ENCODE measurements around the gene MAPRE2.
A peak's percentile ranks its signal among the peaks of the same experiment; 100 is the strongest.
"Not testable (repeated sequence)": the region's sequence is repeated elsewhere in the genome, so short reads cannot be mapped to it uniquely, and the experiment has no call there.

MAPRE2 gene

DNA sequence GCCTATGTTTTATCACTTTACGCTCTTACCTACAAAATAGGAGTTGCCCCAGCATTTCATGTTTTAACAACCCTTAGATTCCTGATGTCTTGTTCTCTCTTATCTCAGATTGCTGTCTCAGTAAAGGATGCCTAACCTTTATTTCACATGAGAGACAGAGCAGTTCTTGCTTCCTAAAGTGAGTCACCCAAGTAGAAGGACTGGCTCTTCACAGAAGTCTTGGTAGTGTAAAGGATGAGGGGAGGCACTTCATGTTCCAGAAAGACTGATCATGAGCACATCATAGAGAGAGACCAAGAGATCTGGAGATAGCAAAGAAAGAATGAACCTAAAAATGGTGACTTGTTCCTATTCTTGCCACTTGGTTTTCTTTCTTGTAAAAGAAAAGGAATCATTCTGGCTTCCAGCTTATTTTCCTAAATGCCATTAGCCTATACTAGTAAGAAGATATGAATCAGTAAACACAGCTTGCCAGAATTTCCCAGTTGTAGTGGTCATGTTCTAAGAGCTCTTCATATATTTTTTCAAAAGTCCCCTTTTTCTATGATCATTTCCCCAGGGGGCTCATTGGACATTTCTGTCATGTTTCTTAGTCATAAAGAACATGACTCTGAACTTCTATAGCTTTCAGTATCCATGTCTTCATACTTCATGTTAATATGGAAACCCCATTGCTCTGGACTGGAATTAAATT, 54.9 kb downstream of the MAPRE2 start:
- DNase-seq, result no peak

DNA sequence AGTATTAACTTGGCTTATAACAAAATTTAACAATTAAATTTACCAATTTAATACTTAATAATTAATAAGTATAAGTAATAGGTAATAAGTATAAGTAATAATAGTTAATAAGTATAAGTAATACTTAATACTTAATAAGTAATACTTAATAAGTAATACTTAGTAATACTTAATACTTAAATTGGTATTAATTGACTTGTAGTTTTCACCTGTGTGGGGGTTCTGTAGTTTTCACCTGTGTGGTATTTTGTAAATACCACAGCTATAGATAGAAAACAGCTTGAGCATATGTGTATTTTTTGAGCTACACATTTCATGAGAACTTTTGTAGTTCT, 55.4 kb downstream of the MAPRE2 start:
- no peak for DNase-seq

DNA sequence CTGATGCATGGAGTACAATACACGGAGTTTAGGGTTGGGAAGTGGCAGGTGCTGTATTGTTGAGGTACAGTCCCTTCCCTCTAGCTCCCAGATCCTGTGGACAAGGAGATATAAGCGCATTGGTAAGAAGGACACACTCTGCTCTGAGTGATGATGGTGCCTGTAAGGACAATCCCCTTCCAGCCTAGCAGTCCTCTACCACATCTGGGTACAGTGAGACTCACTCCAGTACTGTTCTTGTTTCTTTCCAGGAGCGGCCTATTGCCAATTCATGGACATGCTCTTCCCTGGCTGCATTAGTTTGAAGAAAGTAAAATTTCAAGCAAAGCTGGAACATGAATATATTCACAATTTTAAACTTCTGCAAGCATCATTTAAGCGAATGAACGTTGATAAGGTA, 56.0 kb downstream of the MAPRE2 start:
- DNase-seq, result no peak

DNA sequence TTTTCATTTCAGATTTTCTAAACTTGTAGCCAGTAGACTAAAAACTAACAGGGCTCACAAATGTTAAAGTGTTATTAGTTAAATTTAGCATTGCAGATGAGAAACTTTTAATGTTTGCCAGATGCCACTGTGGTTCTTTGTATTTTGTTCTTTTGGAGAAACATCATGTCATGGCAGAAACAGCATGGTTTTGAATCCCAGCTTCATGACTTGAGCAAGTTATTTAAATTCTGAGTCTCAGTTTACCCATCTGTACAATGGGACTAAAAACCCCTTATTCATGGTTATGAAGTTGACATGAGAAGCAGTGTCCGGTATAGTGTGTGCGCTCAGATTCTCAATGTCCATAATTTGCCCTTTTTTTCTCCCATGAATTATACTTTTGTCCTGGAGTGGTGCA, 56.5 kb downstream of the MAPRE2 start:
- DNase-seq, result no peak

DNA sequence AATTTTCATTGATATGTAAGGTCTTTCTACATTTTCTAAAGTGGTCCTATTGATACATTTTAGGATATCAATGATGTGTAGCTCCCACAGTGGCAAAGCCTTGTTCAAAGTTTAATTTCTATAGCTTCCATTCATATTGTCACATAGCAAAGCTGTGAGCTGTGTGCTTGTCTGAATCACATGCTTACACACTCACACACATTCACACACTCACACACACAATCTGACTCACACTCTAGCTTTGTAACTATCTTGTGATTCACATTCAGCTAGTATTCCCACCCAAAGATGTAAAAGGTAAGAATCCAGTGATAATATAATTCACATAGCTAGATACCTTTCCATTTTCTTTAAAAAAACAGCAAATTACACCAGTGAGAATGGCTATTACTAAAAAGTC, 58.7 kb downstream of the MAPRE2 start:
- DNase-seq, result no peak

DNA sequence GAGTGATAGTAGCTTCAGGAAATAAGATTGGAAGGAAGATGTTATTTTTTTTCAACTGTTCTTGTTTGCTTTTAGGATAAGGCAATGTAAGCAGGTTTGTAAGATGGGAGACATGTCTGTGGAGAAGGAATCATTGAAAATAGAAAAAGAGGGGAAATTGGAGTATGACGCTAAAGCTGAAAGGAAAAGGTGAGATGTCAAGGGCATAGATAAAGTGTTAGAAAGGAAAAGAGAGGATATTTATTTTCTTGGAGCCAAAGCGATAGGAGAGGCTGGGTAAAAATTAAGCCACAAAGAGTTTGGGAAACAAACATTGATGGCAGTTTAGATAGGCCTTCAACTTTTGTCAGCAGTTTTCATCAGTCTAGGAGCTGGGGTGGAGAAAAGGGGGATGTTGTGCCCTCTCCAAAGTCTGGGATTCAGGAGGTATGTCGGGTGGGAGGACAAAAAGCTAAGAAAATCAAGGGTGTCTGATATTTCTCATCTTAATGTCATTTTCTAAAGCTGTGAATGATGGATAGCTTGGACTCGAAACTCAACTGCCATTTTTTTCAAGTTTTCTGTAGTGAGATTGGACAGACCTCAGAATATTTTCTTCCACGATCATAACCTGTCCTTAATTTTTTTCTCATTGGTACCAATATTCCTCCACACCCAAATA, 63.3 kb downstream of the MAPRE2 start:
- DNase-seq, result no peak

DNA sequence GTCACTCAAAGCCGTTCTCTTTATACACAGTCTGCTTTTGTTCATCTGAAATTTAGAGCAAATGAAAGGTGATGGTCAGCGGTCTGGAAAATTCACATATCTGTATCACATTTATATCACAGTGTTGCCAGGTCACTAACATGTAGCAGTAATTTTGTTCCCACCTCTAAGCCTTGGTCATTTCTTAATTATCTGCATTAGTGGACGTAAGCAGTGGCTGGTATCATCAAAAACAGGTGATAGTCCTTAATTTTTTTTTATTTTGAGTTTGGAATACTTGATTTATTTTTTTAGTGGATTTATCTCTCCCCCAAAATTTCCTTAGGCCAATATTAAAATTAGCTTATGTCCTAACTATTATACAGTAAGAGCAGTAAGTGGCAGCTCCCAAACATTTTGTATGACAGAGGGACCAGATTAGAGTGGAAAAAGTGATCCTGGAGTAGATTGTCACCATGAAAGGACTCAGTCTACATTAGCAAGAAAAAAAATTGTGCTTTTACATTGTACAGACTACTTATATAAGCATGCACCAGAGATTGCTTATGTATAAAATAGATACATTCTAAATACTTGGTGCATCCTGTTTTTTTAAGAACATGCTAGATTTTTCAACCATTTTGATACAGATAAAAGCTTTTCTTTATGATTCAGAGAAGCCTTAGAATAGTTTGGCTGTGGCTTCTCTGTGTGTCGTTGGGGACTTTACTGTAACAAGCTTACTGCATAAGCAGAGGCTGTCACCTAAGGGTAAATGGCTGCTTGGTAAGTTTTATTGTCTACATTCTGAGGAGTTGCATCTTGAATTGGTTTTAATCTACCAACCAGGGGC, 65.0 kb downstream of the MAPRE2 start:
- DNase-seq, result no peak

DNA sequence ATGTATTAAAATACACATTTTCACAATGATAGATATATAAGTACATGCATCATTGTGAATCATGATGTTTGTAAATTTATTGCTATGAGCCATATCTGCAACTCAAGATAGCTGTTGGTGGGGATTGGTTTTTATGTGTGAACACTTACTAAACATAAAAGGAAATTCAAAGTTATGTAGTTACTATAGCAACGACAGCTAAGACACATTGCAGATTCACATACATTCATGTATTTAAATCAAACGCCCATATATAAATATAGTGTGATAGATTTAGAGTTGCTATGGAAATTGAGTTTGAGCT, 65.6 kb downstream of the MAPRE2 start:
- DNase-seq, result no peak

DNA sequence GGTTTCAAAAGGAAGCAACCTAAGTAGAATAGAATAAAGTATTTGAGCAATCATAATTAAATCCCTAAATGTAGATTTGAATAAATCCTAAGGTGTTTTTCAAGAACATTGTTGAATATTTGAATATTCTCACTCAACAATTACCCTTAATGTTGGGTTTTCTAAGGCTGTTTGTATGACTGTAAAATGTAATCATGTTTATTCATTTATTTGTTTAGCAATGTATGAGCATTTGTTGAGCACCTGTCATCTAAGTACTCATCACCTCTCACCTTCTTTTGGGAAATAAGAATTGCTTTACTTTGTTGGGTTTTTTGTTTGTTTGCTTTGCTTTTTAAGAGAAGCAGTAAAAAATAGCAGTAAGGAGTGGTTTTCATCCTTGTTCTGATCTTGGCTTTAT, 66.0 kb downstream of the MAPRE2 start:
- no peak for DNase-seq

DNA sequence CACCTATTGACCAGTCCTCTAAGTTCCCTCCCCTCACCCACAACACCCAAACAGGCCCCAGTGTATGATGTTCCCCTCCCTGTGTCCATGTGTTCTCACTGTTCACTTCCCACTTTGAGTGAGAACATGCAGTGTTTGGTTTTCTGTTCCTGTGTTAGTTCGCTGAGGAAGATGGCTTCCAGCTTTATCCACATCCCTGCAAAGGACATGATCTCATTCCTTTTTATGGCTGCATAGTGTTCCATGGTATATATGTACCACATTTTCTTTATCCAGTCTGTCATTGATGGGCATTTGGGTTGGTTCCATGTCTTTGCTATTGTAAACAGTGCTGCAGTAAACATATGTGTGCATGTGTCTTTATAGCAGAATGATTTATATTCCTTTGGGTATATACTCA, 66.9 kb downstream of the MAPRE2 start:
- not testable (repeated sequence) for DNase-seq

DNA sequence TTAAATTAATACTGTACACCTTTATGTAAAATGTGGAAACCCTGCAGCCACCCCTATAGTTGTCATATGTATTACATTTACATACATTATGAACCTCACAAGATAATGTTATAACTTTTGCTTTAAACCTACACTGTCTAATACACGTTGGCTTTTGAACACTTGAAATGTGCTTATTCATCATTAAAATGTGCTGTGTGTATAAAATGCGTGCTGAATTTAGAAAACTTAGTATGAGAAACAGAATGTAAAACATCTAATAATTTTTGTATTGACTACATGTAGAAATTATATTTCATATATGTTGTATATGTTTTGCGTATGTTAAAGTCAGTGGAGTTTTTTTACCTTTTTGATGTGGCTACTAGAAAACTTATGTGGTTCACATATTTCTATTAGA, 68.8 kb downstream of the MAPRE2 start:
- no peak for DNase-seq

DNA sequence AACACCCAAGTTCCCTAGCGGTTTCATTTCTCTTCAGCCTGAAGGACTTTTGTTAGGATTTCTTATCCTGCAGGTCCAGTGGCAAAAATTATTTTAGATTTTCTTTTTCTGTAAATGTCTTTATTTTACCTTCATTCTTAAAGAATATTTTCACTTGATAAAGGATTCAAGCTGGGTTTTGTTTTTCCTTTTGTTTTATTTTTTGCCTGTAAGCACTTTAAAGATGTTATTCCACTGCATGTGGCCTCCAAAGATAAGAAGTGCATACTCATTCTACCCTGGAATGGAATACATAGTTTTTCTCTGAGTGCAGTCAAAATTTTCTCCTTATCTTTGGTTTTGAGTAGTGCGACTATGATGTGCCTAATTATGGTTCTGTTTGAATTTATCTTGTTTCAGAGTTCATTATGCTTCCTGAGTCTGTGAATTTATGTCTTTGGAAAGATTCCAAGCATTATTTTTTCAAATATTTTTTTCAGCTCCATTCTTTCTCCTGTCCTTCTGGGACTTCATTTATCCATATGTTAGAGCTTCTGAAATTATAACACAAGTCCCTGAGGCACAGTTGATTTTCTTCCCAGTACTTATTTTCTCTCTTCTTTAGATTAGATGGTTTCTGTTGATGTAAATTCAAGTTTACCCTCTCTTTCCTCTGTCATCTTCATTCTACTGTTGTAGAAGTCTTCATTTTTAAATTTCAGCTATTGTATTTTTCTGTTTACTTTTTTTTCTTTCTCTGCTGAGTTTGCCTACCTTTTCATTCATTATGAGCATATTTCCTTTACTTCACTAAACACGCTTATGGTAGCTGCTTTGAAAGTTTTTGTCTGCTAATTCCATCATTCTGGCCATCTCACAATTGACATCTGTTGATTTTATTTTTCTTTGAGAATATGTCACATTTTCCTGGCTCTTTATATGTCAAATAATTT, 69.6 kb downstream of the MAPRE2 start:
- peak; percentile 41 for DNase-seq

DNA sequence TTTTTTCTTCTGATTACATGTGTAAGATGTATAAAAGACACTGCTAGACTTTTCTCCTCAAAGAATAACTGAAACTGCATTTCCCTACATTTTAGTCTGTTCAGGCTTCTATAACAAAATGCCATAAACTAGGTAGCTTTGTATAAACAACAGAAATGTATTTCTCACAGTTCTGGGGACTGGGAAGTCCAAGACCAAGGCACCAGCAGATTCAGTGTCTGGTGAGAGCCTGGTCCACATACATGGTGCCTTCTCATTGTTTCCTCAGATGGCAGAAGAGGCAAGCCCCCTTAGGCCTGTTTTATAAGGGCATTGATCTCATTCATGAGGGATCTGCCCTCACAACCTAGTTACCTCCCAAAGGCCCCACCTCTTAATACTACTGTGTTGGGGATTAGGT, 71.5 kb downstream of the MAPRE2 start:
- DNase-seq, result no peak

DNA sequence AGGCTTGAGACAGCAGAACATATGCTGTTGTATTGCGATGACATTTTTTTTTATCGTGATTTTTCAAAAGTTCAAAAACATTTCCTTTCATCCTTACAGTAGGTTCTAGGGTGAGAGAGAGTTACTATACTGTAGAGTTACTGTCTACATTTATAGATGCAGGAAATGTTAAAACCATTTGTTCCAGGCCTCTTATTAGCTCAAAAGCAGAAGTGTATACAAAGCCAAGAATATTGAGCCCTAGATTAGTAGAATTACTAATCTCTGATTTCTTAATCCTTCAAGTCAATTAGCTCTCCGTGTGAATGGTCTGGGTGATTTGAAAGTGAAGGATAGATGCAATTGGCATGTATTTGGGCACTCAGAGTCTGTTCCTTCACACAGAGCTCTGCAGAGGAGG, 73.1 kb downstream of the MAPRE2 start:
- no peak for DNase-seq

DNA sequence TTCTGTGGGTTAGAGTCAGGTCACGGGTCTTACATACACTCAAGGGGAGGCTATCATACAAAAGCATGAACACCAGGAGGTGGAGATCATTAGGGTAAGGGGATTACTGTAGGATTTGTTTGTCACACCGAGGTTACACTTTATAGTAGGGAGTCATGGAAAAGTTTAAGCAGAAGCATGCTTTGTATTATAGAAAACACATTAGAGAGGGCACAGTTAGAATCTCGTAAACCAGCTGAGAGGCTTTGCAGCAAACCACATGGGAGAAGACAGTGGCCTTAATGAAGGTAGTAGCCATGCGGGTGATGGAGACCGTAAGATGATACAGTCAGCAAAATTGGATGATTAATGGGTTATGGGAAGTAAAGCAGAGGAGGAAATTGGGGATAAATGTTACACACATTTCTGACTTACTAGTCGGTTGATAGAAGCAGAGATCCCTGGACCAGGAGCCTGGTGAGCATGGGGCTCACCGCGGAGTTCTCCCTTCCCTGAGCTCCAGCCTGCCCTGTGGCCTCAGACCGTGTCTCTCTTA, 75.6 kb downstream of the MAPRE2 start:
- DNase-seq, result no peak

DNA sequence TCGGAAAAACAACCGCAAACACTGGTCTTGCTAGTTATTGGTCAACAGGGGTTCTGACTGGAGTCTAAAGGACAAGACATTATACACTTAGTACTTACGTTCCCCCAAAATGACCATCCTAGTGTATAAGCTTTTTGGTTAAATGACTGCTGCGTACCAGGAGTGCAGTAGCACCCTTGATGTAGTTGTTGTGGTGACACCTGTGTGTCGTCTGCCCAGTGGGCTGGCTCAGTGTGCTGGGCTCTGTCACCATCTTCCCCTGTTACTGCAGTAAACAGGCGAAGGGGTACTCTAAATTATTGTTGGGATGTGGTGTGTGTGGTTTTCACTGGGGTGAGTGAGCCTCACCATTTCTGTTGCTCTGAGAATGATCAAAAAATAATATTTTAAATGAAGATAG, 76.2 kb downstream of the MAPRE2 start:
- DNase-seq, result no peak

DNA sequence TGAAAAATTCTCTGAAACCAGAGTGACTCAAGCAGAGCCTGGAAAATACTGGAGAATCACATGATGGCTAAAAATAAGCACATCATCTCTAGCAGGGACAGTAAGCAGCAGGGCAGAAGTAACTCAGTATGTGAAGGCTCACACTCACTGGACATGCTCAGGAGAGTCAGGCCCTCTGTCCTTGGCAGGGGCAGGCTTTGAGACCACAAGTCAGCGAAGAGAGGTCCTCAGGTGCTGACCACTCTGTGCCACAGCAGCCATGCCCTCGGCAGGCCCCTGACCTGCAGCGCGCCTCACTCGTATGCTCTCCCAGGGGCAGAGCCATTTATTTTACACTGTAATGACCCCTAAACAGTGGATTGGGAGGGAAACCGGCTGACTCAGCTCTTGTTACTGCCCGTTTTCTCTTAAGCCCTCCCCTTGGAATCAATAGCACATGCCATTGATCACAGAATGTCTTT, 76.8 kb downstream of the MAPRE2 start:
- DNase-seq, result no peak

DNA sequence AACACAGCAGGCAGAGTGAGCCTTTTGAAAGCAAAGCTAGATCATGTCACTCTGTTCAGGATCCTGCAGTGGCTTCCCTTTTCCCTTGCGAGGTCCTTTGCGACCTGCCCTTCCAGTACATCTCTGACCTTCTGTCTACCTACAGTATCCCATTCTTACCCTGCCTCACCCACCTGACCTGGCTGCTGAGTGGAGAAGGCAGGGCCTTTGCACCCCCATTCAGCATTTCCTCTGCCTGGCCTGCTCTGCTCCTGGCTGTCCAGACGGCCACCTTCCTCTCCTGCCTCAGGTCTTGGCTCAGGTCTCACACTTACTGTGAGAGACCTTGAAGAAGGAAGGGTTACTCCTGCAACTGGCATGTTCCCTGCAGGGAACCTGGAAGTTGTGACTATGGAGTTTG, 77.4 kb downstream of the MAPRE2 start:
- DNase-seq, result no peak

DNA sequence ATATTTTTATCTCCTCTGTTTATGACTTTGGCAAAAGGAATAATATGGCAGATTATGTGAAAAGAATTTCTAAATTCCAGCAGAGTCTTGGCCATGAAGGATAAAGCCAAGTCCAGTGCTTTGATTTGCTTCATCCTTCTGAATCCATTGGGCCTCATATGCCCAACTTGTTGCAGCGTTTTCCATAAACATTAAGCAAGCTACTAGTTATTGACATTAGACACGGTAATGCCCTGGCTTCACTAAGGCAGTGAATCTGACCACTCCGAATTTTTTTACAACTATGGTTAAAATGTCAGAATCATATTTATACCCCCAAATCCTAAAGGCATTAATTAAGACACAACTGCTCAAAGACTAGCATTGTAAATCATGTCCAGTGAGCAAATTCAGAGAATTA, 79.8 kb downstream of the MAPRE2 start:
- no peak for DNase-seq

DNA sequence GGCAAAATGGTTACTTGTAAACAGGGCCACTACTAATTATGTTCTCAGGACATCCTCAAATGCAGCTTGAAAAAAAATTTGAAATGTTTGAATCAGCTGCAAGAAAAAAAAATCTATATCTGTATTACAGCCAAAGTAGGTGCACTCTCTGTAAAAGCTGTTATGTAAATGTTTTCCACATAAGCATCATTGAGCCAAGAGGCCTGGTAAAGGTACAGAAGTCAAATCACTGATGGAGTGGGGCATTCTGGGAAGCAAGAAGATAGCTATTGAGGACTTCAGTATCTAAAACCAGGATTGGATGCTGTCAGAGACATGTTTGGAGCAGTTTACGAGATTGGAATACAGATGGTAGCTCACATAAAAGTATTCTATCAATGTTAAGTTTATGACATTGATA, 80.3 kb downstream of the MAPRE2 start:
- peak; percentile 38 for DNase-seq

DNA sequence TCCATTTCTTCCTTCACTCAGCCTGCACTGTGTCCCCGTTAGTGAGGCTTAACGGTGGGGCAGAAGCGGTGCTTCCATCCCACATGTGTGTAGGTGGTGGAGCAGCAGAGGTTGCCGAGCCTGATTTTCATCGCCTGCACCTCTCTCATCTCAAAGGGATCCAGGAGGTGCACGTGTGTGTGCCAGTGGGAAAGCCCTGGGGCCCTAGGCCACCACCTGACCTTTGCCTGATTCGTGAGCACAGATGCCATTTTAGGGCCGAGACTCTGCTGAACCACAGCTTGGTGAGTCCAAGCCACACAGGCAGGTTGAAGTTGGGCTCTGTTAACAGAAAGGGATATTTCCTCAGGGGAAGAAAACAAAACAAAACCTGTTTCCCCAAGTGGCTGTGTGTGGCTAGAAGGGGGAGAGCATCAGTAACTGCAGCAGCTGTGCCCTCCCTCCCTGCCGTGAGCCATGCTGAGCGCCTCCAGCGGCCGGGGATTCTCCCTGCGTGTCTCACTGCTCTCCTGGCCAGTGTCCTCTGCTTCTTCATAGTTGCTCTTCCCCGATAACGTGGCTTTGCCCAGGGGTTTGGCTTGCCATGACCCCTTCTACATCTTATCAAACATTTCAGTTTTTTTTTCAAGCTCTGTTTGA, 81.5 kb downstream of the MAPRE2 start:
- peak; percentile 92 for DNase-seq

DNA sequence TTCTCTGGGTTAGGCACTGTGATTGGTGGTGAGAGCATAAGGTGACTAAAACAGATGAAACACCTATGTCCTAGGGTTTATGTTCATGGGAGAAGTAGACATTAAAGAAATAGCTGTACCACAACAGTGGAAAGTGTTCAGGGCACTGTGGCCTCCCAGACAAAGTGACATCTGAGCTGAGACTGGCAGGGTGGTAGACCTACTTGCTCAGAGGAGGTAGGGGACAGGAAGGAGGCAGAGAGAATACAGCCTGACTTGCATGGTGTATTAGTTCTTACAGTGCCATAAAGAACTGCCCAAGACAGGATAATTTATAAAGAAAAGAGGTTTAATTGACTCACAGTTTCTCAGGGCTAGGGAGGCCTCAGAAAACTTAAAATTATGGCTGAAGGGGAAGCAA, 82.6 kb downstream of the MAPRE2 start:
- no peak for DNase-seq

Measured in NCI-H2171 treated with DMSO at 0.1 percent for 48 hours (cell line).